Colon (tissue), 2 donors: ENCODE measurements around the gene PRR15L.
"Not testable (repeated sequence)": the region's sequence is repeated elsewhere in the genome, so short reads cannot be mapped to it uniquely, and the experiment has no call there.

Source experiments
- FAIRE-seq: peaks from 2 replicates; lab custom pipeline; 2012; peaks lifted over from hg19 to GRCh38; lab: Jason Lieb, UNC
- donor health status: control.
- donor health status: control.

PRR15L gene

GRCh38 chr17:47957591-47958490, at the start of gene PRR15L:
PRR15L (minus strand) TSS chr17:47957883; CDS start chr17:47953234, 4,649 bp downstream.
- FAIRE-seq: no peak

GRCh38 chr17:48006936-48007709, 49.4 kb upstream of the PRR15L start:
- FAIRE-seq: no peak

- no peak for FAIRE-seq
Observed at GRCh38 chr17:48004983-48005382, 47.3 kb upstream of the PRR15L start.

- FAIRE-seq: no peak
Observed at GRCh38 chr17:48003417-48004151, 45.9 kb upstream of the PRR15L start.

- no peak for FAIRE-seq
Observed at GRCh38 chr17:48002916-48003416, 45.3 kb upstream of the PRR15L start.

GRCh38 chr17:48002266-48002915, 44.7 kb upstream of the PRR15L start:
- FAIRE-seq: no peak

- not testable (repeated sequence) for FAIRE-seq
Observed at GRCh38 chr17:48001657-48002056, 44.0 kb upstream of the PRR15L start.

- no peak for FAIRE-seq
Observed at GRCh38 chr17:48001197-48001596, 43.5 kb upstream of the PRR15L start.

- FAIRE-seq: no peak
Observed at GRCh38 chr17:47999582-47999981, 41.9 kb upstream of the PRR15L start.

- FAIRE-seq: no peak
Observed at GRCh38 chr17:47998044-47998443, 40.4 kb upstream of the PRR15L start.

- FAIRE-seq: no peak
Observed at GRCh38 chr17:47997586-47997985, 39.9 kb upstream of the PRR15L start.

- no peak for FAIRE-seq
Observed at GRCh38 chr17:47996201-47996600, 38.5 kb upstream of the PRR15L start.

GRCh38 chr17:47995241-47995935, 37.7 kb upstream of the PRR15L start:
- no peak for FAIRE-seq

GRCh38 chr17:47994724-47995123, 37.0 kb upstream of the PRR15L start:
- FAIRE-seq: no peak

- FAIRE-seq: no peak
Observed at GRCh38 chr17:47993964-47994363, 36.3 kb upstream of the PRR15L start.

- FAIRE-seq: no peak
Observed at GRCh38 chr17:47993031-47993564, 35.4 kb upstream of the PRR15L start.

GRCh38 chr17:47992216-47992615, 34.5 kb upstream of the PRR15L start:
- FAIRE-seq: no peak

- no peak for FAIRE-seq
Observed at GRCh38 chr17:47990962-47991731, 33.5 kb upstream of the PRR15L start.

- FAIRE-seq: no peak
Observed at GRCh38 chr17:47989700-47990099, 32.0 kb upstream of the PRR15L start.

GRCh38 chr17:47989159-47989558, 31.5 kb upstream of the PRR15L start:
- FAIRE-seq: no peak
